Keratinocyte (primary cell): ENCODE measurements around the gene HOXC6. TPM values are rescaled to one million over a fixed set of nuclear protein-coding genes. Genes with fewer than 3 reads are reported as not detected.
A peak's percentile ranks its signal among the peaks of the same experiment; 100 is the strongest.

Experiments
- DNase-seq: peaks from one replicate; pipeline ENCODE4 v3.0.0-alpha.2; 2011; ENCODE audit warnings: low read depth, missing footprints, low spot score
- FAIRE-seq: peaks from 2 replicates; lab custom pipeline; 2011; peaks lifted over from hg19 to GRCh38; lab: Jason Lieb, UNC
- H2AFZ ChIP-seq: 2 replicates; pipeline ENCODE4 v1.6.0; 2012; ENCODE audit warnings: low read length, control low read depth, inconsistent platforms; ENCODE audit not compliant: control insufficient read depth
- H3K27ac ChIP-seq: 2 replicates; pipeline ENCODE4 v1.5.1; 2011; ENCODE audit warnings: low read length; ENCODE audit not compliant: control insufficient read depth, insufficient read depth
- H3K27me3 ChIP-seq: 3 replicates; pipeline ENCODE4 v1.6.0; 2011; ENCODE audit warnings: low read length; ENCODE audit not compliant: control insufficient read depth, insufficient read depth; ENCODE audit errors: extremely low read depth
- H3K36me3 ChIP-seq, 2 experiments: 2 replicates in 1 of 2; 3 replicates in 1 of 2; pipeline ENCODE4 v1.5.1; 2011; ENCODE audit warnings: low read length in 2 of 2, mild to moderate bottlenecking in 1 of 2; ENCODE audit not compliant: control insufficient read depth in 2 of 2, insufficient read depth in 2 of 2; ENCODE audit errors: extremely low read depth in 1 of 2
- H3K4me1 ChIP-seq: 3 replicates; pipeline ENCODE4 v1.5.1; 2011; ENCODE audit warnings: low read length; ENCODE audit not compliant: control insufficient read depth, insufficient read depth; ENCODE audit errors: extremely low read depth
- H3K4me2 ChIP-seq: 3 replicates; pipeline ENCODE4 v1.6.0; 2011; ENCODE audit warnings: low read depth, low read length; ENCODE audit not compliant: control insufficient read depth, insufficient read depth; ENCODE audit errors: extremely low read depth
- H3K4me3 ChIP-seq, 3 experiments: fragments of 200-600 bp in 1 of 3; sonication (generic) in 1 of 3; 2 replicates in 2 of 3; 3 replicates in 1 of 3; pipeline ENCODE4 v1.5.1; 2011 to 2016; ENCODE audit warnings: low read length in 3 of 3, mild to moderate bottlenecking in 3 of 3, control low read depth in 2 of 3, inconsistent platforms in 1 of 3, low read depth in 1 of 3, mixed read lengths in 1 of 3, mixed run types in 1 of 3, moderate library complexity in 1 of 3; ENCODE audit not compliant: control insufficient read depth in 2 of 3, insufficient read depth in 2 of 3; ENCODE audit errors: extremely low read depth in 1 of 3
- H3K79me2 ChIP-seq: 2 replicates; pipeline ENCODE4 v1.6.0; 2012; ENCODE audit warnings: low read length; ENCODE audit not compliant: control insufficient read depth, insufficient read depth
- H3K9ac ChIP-seq: 3 replicates; pipeline ENCODE4 v1.6.0; 2011; ENCODE audit warnings: low read length; ENCODE audit not compliant: control insufficient read depth, insufficient read depth; ENCODE audit errors: extremely low read depth
- H3K9me1 ChIP-seq: 3 replicates; pipeline ENCODE4 v1.6.0; 2011; ENCODE audit warnings: low read length; ENCODE audit not compliant: control insufficient read depth, insufficient read depth; ENCODE audit errors: extremely low read depth
- H3K9me3 ChIP-seq: 2 replicates; pipeline ENCODE4 v1.5.1; 2012; ENCODE audit warnings: low read depth, low read length; ENCODE audit not compliant: control insufficient read depth
- H4K20me1 ChIP-seq: 3 replicates; pipeline ENCODE4 v1.6.0; 2011; ENCODE audit warnings: low read length; ENCODE audit not compliant: control insufficient read depth, insufficient read depth; ENCODE audit errors: extremely low read depth
- EZH2 ChIP-seq: IDR thresholded peaks from one replicate; pipeline ENCODE4 v1.6.1; 2012; ENCODE audit warnings: inconsistent platforms, mild to moderate bottlenecking, low read length, moderate library complexity
- dilution Hi-C: fragments of 300-500 bp; cut with MboI; formaldehyde crosslinking; loops from one replicate; pipeline ENCODE4 v1.7.0; 2020; ENCODE audit warnings: low sequenced_read_pairs; ENCODE audit not compliant: extremely low pct_ligation_motif_present
- polyA plus RNA-seq, 5 experiments: library from polyadenylated mRNA; depleted of rRNA in 3 of 5; stranded (reverse) in 3 of 5; stranded (forward) in 1 of 5; unstranded in 1 of 5; fragments of >200 nt; gene quantifications; 1 replicate in 1 of 5; 2 replicates in 3 of 5; 3 replicates in 1 of 5; pipeline versions ENCODE4 v1.2.1 to v1.2.3, GENCODE V29; 2011 to 2012; ENCODE audit warnings: missing spikeins in 2 of 5, low read depth in 1 of 5, low replicate concordance in 1 of 5
- TF ChIP-seq, protein P1 (sequence below), 3 experiments: IDR thresholded peaks in 1 of 3; conservative IDR thresholded peaks in 1 of 3; optimal IDR thresholded peaks in 1 of 3; 2 replicates in 2 of 3; 3 replicates in 1 of 3; pipeline versions ENCODE3 to v1.5.1; 2011; ENCODE audit warnings: low read length in 3 of 3, mild to moderate bottlenecking in 3 of 3, moderate library complexity in 2 of 3, control low read depth in 1 of 3, inconsistent platforms in 1 of 3; ENCODE audit not compliant: insufficient read depth in 2 of 3; ENCODE audit errors: extremely low read depth in 1 of 3

Gene HOXC6
- polyA plus RNA-seq, 1 donor (not counting 4 experiments of a cell fraction or from before 2014, with no cell fraction given): 4.7 TPM

GRCh38 chr12:53980104-53980801 lies 48.0 kb upstream of the HOXC6 start:
- Histone ChIP-seq H3K4me3 (peak overlapping the region in 1 of 3 experiments; percentile 9), H4K20me1 (no peaks in the 10 kb centered on the region), H3K36me3 (no peaks in the 10 kb centered on the region), H3K9ac (peak overlapping the region; percentile 77), H3K79me2 (peaks cover 22% of the 10 kb centered on the region), H3K27me3 (no peaks in the 10 kb centered on the region), H3K9me3 (no peaks in the 10 kb centered on the region), H3K4me2 (peak overlapping the region; percentile 87), H3K27ac (peak overlapping the region; percentile 74), H3K4me1 (peaks cover 28% of the 10 kb centered on the region), H2AFZ (no peak overlapping the region), H3K9me1 (no peaks in the 10 kb centered on the region)
- dilution Hi-C loops: no loop called here
- TF ChIP-seq, protein P1, sequence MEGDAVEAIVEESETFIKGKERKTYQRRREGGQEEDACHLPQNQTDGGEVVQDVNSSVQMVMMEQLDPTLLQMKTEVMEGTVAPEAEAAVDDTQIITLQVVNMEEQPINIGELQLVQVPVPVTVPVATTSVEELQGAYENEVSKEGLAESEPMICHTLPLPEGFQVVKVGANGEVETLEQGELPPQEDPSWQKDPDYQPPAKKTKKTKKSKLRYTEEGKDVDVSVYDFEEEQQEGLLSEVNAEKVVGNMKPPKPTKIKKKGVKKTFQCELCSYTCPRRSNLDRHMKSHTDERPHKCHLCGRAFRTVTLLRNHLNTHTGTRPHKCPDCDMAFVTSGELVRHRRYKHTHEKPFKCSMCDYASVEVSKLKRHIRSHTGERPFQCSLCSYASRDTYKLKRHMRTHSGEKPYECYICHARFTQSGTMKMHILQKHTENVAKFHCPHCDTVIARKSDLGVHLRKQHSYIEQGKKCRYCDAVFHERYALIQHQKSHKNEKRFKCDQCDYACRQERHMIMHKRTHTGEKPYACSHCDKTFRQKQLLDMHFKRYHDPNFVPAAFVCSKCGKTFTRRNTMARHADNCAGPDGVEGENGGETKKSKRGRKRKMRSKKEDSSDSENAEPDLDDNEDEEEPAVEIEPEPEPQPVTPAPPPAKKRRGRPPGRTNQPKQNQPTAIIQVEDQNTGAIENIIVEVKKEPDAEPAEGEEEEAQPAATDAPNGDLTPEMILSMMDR (optimal IDR thresholded peaks at IDR 0.05 in 1 of 3, IDR thresholded peaks at IDR 0.05 in 1 of 3, conservative IDR thresholded peaks at IDR 0.05 in 1 of 3; ENCODE audit: extremely low read depth in 1 of 3, insufficient read depth in 2 of 3, low read length in 3 of 3): no peak
- no peak for TF ChIP-seq EZH2
- DNase-seq (no peak), FAIRE-seq (no peak)

GRCh38 chr12:53980802-53981496 lies 47.3 kb upstream of the HOXC6 start:
- DNase-seq (no peak), FAIRE-seq (peak; percentile 41)
- Histone ChIP-seq H3K27me3 (no peaks in the 10 kb centered on the region), H3K79me2 (peaks cover 24% of the 10 kb centered on the region), H3K9me3 (no peaks in the 10 kb centered on the region), H2AFZ (no peak overlapping the region), H3K27ac (peak overlapping the region; percentile 74), H3K36me3 (no peaks in the 10 kb centered on the region), H3K4me2 (peak overlapping the region; percentile 87), H3K4me1 (peaks cover 25% of the 10 kb centered on the region), H4K20me1 (no peaks in the 10 kb centered on the region), H3K4me3 (peak overlapping the region in 2 of 3 experiments; percentile 2 to 22), H3K9me1 (no peaks in the 10 kb centered on the region), H3K9ac (peak overlapping the region; percentile 77)
- no peak for TF ChIP-seq EZH2
- TF ChIP-seq, protein P1 (optimal IDR thresholded peaks at IDR 0.05 in 1 of 3, IDR thresholded peaks at IDR 0.05 in 1 of 3, conservative IDR thresholded peaks at IDR 0.05 in 1 of 3; ENCODE audit: extremely low read depth in 1 of 3, insufficient read depth in 2 of 3, low read length in 3 of 3): no peak
- dilution Hi-C loops: no loop called here
